ENCODE data around the gene PRSS50. TPM values are rescaled to one million over a fixed set of nuclear protein-coding genes. Genes with fewer than 3 reads are reported as not detected.
"Not testable (repeated sequence)": the region's sequence is repeated elsewhere in the genome, so short reads cannot be mapped to it uniquely, and the experiment has no call there.

Gene PRSS50
- total and polyA plus RNA-seq, 9 donors = 0.12 to 0.69 (median 0.32) TPM; not detected in 1

GRCh38 chr3:46749129-46749528, 31.5 kb upstream of the PRSS50 start:
- no peak for TF ChIP-seq POLR2A (IDR thresholded peaks at IDR 0.05)
- TF ChIP-seq CTCF (IDR thresholded peaks at IDR 0.05) = no peak
- no peak for TF ChIP-seq EP300 (IDR thresholded peaks at IDR 0.05)
- no peaks in the 10 kb centered on the region for H3K36me3 ChIP-seq

DNA sequence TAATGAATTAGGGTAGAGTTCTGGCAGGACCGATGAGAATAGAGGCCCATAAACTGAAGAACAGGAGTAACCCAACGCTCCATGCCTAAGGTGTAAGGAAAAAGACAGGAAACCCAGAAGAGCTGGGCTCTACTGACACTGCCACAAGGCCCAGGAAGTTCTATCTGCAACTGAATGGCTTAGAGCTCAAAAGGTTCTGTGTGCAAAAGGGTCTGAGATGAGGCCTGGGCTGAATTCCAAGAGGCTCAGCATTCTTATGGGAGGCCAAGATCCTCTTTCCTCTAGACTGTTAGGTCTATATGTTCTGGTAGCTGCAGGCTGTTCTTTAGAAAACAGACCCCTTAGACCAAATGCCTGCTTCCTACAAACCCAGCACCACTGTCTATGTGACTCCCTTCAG, 30.5 kb upstream of the PRSS50 start:
- intact Hi-C loops (cut with DNase I) = no loop called here
- DNase-seq = no peak
- 80 to 89% (median 86%) methylated on average over 2 of the region's 2 CpGs for WGBS, 3 donors
- Histone ChIP-seq H3K4me3 (no peak overlapping the region), H3K9me3 (no peaks in the 10 kb centered on the region), H3K27me3 (no peaks in the 10 kb centered on the region), H3K4me1 (ENCODE audit: insufficient read depth) (no peaks in the 10 kb centered on the region), H3K27ac (no peak overlapping the region), H3K36me3 (no peaks in the 10 kb centered on the region)
- TF ChIP-seq POLR2A (IDR thresholded peaks at IDR 0.05) (no peak), EP300 (IDR thresholded peaks at IDR 0.05) (no peak), CTCF (IDR thresholded peaks at IDR 0.05) (no peak)

More at GRCh38 chr3:46749129-46749528, 31.5 kb upstream of the PRSS50 start:
- no peak overlapping the region for H3K4me3 ChIP-seq
- H3K27ac ChIP-seq = no peak overlapping the region
- WGBS, 3 donors = 89 to 90% (median 90%) methylated on average over 4 of the region's 4 CpGs
- intact Hi-C loops (cut with DNase I) = no loop called here
- no peaks in the 10 kb centered on the region for H3K27me3 ChIP-seq
- no peaks in the 10 kb centered on the region for H3K4me1 ChIP-seq (ENCODE audit: insufficient read depth)
- no peak for DNase-seq
- H3K9me3 ChIP-seq = no peaks in the 10 kb centered on the region

DNA sequence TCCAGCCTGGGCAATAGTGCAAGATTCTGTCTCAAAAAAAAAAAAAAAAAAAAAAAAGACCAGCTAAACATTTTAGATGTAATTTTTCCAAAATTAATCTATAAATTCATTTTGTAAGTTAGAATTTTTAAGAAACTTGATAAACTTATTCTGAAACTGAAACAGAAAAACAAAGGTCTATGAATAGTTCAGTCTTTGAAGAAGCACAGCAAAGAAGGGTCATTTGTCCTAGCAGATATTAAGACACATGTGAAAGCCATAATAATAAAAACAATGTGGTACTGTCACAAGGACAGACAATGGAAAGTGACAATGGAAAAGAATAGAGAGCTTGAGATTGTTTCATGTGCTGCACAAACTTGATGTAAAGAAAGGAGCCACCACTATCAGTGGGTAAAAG, 29.0 kb upstream of the PRSS50 start:
- Histone ChIP-seq H3K27ac (no peak overlapping the region), H3K27me3 (no peaks in the 10 kb centered on the region), H3K4me1 (ENCODE audit: insufficient read depth) (no peaks in the 10 kb centered on the region), H3K9me3 (no peaks in the 10 kb centered on the region), H3K4me3 (no peak overlapping the region), H3K36me3 (no peaks in the 10 kb centered on the region)
- DNase-seq = no peak
- TF ChIP-seq CTCF (IDR thresholded peaks at IDR 0.05) (no peak), EP300 (IDR thresholded peaks at IDR 0.05) (no peak), POLR2A (IDR thresholded peaks at IDR 0.05) (no peak)
- intact Hi-C loops (cut with DNase I) = no loop called here

- H3K4me1 ChIP-seq (ENCODE audit: insufficient read depth) = no peaks in the 10 kb centered on the region
- no peaks in the 10 kb centered on the region for H3K27me3 ChIP-seq
- TF ChIP-seq CTCF (IDR thresholded peaks at IDR 0.05) (no peak), EP300 (IDR thresholded peaks at IDR 0.05) (no peak), POLR2A (IDR thresholded peaks at IDR 0.05) (no peak)
- 59 to 63% (median 62%) methylated on average over 12 of the region's 12 CpGs for WGBS, 3 donors
- intact Hi-C loops (cut with DNase I) = no loop called here
- no peak overlapping the region for H3K27ac ChIP-seq
- H3K4me3 ChIP-seq = no peak overlapping the region
- no peaks in the 10 kb centered on the region for H3K36me3 ChIP-seq
- no peaks in the 10 kb centered on the region for H3K9me3 ChIP-seq
- no peak for DNase-seq
These were observed 25.4 kb upstream of the PRSS50 start for GRCh38 chr3:46742992-46743585.

- 96 to 98% (median 97%) methylated on average over 3 of the region's 3 CpGs for WGBS, 3 donors
- H3K27ac ChIP-seq; H3K4me3 ChIP-seq; H3K4me1 ChIP-seq (ENCODE audit: insufficient read depth); DNase-seq; intact Hi-C loops (cut with DNase I); H3K9me3 ChIP-seq; H3K36me3 ChIP-seq; H3K27me3 ChIP-seq: not testable (repeated sequence)
These were observed 21.9 kb upstream of the PRSS50 start for GRCh38 chr3:46739565-46739964.
